Stimulated activated CD8-positive, alpha-beta memory T cell treated with anti-CD3 and anti-CD28 coated beads, Interleukin-15, amount 100 ng/mL, for 24 hours (primary cell): ENCODE measurements around the gene OR10H4.
"Not testable (repeated sequence)": the region's sequence is repeated elsewhere in the genome, so short reads cannot be mapped to it uniquely, and the experiment has no call there.

Experiments used
- DNase-seq: peaks from one replicate; pipeline ENCODE4 v3.0.0-alpha.2; 2020; ENCODE audit warnings: low read depth

Gene OR10H4

GRCh38 chr19:15944401-15944800, 4.4 kb upstream of the OR10H4 start:
- DNase-seq = no peak

DNA sequence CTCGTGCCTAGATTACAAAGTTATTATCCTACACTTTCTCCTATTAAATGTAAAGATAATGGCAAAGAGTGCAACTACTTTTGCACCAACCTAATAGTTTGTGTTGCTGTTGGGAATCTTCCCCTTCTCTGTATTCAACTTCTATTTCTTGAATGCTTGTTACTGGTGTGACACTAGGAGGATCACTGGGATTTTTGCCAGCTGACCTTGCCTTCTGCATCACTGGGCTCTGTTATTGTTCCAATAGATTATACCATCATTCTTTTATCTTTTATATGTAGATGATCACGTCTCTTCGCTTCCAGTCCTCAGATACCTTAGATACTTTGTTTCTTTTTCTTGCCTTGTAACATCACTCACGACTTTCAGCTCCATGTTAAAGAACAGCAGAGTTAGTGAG, 3.5 kb upstream of the OR10H4 start:
- DNase-seq = no peak

DNA sequence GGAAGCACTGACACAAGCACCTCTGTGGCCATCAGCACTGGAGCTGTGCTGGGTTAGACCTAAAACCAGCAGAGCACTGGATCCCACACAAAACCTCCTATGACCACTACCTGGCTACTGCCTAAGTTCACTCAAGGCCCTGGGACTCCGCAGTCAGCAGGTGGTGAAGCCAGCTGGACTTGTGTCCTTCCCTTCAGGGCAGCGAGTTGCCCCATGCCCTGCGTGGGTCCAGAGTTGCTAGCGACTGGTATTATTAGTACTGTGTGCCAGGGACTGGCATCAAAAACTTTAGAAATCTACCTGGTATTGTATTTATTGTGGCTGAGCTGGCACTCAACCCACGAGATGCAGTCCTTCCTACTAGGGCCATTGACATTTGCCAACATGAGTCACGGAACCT, 6.0 kb downstream of the OR10H4 start:
- DNase-seq = no peak

DNA sequence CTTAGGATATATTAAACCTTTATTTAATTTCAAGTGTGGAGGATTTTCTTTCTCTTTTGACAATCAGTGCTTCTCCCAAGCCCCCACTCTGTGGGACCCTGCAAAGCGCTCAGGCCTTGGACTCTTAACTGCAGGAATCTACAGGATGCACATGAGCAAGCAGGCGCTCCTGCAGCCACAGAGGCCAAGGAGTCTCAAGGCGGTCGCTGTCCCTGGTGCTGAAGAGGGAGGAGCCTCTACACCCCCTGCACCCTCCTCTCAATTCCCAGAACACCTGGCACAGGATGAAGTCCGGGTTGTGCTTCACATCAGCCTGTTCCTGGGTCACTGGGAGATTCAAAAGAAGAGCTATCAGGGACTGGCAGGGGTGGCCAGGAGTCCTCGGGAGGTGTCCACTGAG, 13.5 kb downstream of the OR10H4 start:
- no peak for DNase-seq

GRCh38 chr19:15964231-15964630, 15.4 kb downstream of the OR10H4 start:
- DNase-seq = no peak

- DNase-seq = no peak
Observed at GRCh38 chr19:15971224-15971780, 22.5 kb downstream of the OR10H4 start.

GRCh38 chr19:15972043-15972442, 23.2 kb downstream of the OR10H4 start:
- not testable (repeated sequence) for DNase-seq

GRCh38 chr19:15974856-15975255, 26.0 kb downstream of the OR10H4 start:
- DNase-seq = no peak

GRCh38 chr19:15976836-15977689, 28.3 kb downstream of the OR10H4 start:
- DNase-seq = no peak

DNA sequence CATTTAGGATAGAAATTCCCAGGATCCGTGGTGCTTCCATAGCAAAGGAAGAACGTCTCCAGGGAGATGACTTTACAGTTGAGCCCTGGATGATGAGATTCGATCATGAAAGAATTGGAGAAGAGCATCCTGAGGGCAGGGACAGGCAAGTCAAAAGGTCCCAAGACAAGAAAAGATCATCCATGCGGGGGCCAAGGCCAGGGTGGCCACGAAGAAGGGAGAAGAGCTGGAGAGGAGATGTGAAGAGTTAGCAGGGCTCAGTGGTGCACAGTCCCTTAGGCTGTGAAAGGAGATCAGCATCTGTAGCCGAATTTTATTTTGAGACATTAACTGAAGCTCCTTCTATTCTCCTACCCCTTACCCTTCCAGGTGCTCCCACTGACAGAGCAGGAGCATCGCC, 28.9 kb downstream of the OR10H4 start:
- no peak for DNase-seq

DNA sequence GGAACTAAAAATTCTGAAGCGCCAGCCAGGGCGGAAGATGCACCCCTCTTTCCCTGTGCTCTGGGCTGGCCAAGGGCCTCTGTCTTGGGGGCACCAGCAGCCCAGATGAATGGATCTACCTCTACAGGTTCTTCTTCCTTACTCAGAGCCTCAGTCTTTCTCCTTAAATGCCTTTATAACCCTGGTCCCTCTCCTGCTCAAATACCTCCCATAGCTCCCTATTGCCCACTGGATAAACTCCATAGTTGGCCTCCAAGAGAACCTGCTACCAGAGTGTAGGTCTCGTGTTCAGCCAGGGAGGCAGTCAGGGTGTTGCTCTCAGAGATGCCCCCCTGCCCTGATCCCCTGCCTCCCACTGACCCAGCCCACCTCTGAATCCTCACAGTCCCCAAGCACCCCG, 30.5 kb downstream of the OR10H4 start:
- DNase-seq = no peak

- not testable (repeated sequence) for DNase-seq
Observed at GRCh38 chr19:15985831-15986230, 37.0 kb downstream of the OR10H4 start.

DNA sequence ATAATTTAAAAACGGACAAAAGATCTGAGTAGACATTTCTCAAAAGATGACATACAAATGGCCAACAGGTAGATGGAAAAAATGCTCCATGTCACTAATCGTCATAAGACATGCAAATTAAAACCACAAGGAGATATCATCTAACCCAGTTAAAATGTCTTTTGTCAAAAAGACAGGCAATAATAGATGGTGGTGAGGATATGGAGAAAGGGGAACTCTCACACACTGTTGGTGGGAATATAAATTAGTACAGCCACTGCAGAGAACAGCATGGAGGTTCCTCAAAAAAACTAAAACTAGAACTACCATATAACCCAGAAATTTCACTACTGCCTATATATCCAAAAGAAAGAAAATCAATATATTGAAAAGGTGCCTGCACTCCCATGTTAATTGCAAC, 37.9 kb downstream of the OR10H4 start:
- DNase-seq = no peak

DNA sequence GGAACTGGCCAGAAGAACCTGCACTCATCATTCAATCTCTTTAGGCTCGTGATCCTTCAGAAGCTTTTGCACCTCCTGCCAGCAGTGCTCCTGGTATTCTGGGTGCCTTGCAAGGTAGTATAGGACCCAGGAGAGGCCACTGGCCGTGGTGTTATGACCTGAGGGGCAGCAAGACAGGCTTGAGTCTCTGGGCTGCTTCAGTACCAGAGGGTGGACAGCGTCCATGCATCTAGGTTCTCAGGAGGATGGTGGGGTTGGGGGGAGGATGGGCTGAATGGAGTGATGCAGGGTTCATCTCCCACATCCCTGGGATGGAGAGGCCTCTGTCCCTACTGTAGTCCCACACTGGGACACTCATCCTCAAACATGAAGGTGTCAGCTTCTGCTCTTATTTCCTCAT, 41.1 kb downstream of the OR10H4 start:
- DNase-seq = no peak

GRCh38 chr19:15991602-15992001, 42.8 kb downstream of the OR10H4 start:
- DNase-seq = no peak

DNA sequence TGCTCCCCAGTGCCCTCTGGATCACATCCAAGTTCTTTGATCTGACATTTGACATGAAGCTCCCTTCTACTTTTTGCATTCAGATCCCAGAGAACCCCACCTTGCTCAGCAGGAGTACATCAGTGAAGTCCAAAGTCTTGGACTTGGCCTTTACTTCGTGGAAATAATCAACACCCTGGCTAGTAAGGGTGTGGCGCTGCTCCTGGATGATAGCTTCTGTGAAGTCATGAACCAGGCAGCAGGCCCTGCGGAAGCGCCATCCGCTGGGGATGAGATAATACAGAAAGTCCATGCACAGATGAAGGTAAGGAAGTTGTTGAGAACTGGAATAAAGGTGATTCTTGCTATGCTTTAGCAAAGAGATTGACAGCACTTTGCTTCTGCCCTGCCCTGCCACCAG, 43.2 kb downstream of the OR10H4 start:
- no peak for DNase-seq

DNA sequence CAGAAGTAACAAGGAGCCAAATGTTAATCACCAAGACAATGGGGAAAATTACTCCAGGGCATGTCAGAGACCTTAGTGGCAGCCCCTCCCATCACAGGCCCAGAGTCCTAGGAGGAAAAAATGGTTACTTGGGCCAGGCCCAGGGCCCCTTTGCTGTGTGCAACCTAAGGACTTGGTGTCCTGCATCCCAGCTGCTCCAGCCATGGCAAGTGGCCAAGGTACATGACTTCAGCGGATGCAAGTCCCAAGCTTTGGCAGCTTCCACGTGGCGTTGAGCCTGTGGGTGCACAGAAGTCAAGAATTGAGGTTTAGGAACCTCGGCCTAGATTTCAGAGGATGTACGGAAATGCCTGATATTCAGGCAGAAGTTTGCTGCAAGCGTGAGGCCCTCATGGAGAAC, 46.7 kb downstream of the OR10H4 start:
- DNase-seq = no peak

GRCh38 chr19:15998166-15998565, 49.4 kb downstream of the OR10H4 start:
- DNase-seq = no peak
